HFF-Myc (cell line): ENCODE measurements around the gene ITGA4.

Source experiments
- DNase-seq: peaks from one replicate; pipeline ENCODE4 v3.0.0-alpha.2; 2011; ENCODE audit warnings: low read depth; ENCODE audit errors: extremely low read depth
- H3K4me3 ChIP-seq: replicated peaks from 2 replicates; pipeline ENCODE4 v1.5.1; 2011; ENCODE audit warnings: low read depth, mild to moderate bottlenecking, control low read depth, low read length
- TF ChIP-seq, protein P1 (sequence below): IDR thresholded peaks from 2 replicates; pipeline ENCODE4 v1.5.1; 2012; ENCODE audit warnings: mild to moderate bottlenecking, low read depth, low read length, control low read depth; ENCODE audit errors: missing control alignments

ITGA4 gene

DNA sequence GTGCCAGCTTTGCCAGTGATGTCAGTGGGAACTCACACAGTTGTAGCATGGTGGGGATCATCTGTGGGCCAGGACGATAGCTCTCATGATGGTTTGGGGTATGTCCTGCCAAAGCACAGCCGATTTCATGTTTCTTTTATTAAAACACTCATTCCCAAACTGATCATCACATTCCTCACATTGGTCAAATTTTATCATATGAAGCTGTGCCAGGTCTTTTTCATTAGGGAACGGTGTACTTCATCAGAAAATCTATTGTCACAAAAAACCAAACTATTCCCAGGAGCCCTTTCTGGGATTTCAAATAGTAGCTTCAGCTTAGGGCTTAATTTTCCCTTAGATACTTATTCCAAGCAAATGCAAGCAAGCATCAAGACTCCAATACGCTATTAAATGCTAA, 42.0 kb downstream of the ITGA4 start:
- no peak overlapping the region for H3K4me3 ChIP-seq
- DNase-seq = no peak
- TF ChIP-seq, protein P1, sequence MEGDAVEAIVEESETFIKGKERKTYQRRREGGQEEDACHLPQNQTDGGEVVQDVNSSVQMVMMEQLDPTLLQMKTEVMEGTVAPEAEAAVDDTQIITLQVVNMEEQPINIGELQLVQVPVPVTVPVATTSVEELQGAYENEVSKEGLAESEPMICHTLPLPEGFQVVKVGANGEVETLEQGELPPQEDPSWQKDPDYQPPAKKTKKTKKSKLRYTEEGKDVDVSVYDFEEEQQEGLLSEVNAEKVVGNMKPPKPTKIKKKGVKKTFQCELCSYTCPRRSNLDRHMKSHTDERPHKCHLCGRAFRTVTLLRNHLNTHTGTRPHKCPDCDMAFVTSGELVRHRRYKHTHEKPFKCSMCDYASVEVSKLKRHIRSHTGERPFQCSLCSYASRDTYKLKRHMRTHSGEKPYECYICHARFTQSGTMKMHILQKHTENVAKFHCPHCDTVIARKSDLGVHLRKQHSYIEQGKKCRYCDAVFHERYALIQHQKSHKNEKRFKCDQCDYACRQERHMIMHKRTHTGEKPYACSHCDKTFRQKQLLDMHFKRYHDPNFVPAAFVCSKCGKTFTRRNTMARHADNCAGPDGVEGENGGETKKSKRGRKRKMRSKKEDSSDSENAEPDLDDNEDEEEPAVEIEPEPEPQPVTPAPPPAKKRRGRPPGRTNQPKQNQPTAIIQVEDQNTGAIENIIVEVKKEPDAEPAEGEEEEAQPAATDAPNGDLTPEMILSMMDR = no peak

DNA sequence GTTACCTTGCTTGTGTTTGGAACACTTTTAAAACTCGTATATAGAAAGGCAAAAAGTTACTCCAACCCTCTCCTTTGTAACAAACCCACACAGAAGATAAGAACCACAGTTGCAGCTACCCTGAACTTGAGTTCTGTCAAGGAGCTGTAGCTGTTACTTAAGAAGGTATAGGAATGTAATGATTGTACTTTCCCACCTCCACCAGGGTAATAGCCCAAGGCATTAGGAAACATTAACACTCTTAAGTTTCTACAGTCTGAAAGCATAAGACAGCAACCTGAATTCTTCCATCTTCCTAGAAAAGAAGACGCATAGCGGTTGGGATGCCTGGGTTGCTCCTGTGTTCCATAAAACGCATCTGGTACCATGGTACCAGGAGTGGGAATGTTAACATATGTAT, 43.0 kb downstream of the ITGA4 start:
- H3K4me3 ChIP-seq = no peak overlapping the region
- no peak for DNase-seq
- TF ChIP-seq, protein P1 = no peak

- no peak overlapping the region for H3K4me3 ChIP-seq
- TF ChIP-seq, protein P1 = no peak
- DNase-seq = no peak
Measured at GRCh38 chr2:181515719-181516118, 58.5 kb downstream of the ITGA4 start.

DNA sequence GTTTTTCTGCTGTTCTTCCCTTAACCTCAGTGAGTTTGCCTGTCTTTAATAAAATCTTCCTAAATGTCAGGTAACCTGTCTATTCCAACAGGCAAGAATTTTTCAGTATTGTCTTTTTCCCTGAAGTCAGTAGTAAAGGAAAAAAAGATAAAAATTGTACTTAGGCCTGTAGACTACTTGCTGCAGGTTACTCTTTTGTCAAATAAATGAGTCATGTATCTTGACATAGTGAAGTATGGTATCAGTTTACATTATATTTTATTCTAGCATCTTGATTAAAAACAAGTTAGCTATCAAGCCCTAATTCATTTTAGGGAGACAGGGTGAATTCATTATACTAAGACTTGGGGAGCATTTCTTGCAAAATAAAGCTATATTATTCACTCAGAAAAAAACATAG, 59.8 kb downstream of the ITGA4 start:
- DNase-seq = no peak
- H3K4me3 ChIP-seq = no peak overlapping the region

DNA sequence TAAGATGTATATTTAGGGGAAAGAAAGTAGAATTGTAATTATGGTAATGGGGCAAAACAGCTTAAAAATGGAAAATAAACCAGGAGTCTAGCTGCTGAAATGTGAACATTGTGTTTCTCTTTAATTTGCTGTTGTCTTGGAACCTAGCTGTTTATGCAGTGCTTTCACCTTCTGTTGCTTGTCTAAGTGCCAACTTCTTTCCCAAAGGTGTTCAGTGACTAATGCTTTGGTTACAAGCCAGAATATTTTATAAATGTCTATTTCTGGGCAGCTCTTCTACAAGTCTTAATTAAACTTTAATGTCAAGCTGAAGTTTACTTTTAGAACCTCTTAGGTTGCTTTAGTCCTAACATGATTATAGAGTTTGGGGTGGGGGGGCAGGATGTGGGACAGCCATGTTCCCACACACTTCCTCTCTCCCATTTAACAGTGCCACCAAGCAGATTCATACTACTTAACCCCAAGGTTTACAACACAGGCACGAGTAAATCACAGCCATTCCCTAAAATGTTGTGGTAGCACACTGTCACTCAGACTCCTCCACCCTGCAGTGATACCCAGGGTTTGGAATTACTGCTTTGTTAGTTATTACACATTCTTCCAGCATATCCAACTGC, 60.6 kb downstream of the ITGA4 start:
- H3K4me3 ChIP-seq = no peak overlapping the region
- DNase-seq = no peak
- TF ChIP-seq, protein P1 = no peak

More for the DNA sequence above, 59.8 kb downstream of the ITGA4 start:
- TF ChIP-seq, protein P1 = no peak

DNA sequence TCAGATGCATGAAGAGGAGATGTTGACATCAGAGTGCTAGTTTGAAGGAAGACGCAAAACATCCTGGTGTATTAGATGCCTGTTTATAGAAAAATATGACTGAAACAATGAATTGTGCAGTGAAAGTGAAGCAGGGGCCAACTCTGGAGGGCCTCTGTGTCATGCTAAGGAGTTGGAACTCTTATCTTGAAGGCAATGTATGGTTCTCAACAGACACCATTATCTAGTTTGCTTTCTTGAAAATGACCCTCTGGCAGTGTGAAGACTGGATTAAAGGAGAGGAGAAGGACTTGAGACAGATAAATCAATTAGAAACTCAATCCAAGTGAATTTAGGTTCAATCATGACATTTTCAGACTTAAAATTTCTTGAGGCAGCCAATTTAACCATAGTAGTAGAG, 63.1 kb downstream of the ITGA4 start:
- DNase-seq = no peak
- TF ChIP-seq, protein P1 = no peak

GRCh38 chr2:181523756-181524155, 66.6 kb downstream of the ITGA4 start:
- TF ChIP-seq, protein P1 = no peak
- no peak for DNase-seq
- no peak overlapping the region for H3K4me3 ChIP-seq

More for the DNA sequence above, 63.1 kb downstream of the ITGA4 start:
- H3K4me3 ChIP-seq = no peak overlapping the region
